Neuronal stem cell (in vitro differentiated cells): Measurements from ENCODE around the gene FBXW7.

Experiments used
- DNase-seq: peaks from one replicate; pipeline ENCODE4 v3.0.0-alpha.2; 2013; ENCODE audit warnings: low spot score
- H2AFZ ChIP-seq: one replicate; pipeline ENCODE4 v1.6.1; 2013; ENCODE audit warnings: mild to moderate bottlenecking, low read length, inconsistent platforms
- H2AK5ac ChIP-seq: 2 replicates; pipeline ENCODE4 v1.6.1; 2013; ENCODE audit warnings: low read depth, mild to moderate bottlenecking, inconsistent platforms, low read length, moderate library complexity, mixed read lengths
- H2BK120ac ChIP-seq: 2 replicates; pipeline ENCODE4 v1.6.1; 2013; ENCODE audit warnings: low read depth, mild to moderate bottlenecking, inconsistent platforms, low read length, moderate library complexity, mixed read lengths
- H2BK12ac ChIP-seq: one replicate; pipeline ENCODE4 v1.6.1; 2013; ENCODE audit warnings: low read length, inconsistent platforms
- H2BK15ac ChIP-seq: 2 replicates; pipeline ENCODE4 v1.6.1; 2013; ENCODE audit warnings: mild to moderate bottlenecking, low read length, inconsistent platforms, mixed read lengths
- H2BK5ac ChIP-seq: one replicate; pipeline ENCODE4 v1.6.1; 2013; ENCODE audit warnings: inconsistent platforms, mild to moderate bottlenecking, low read length, moderate library complexity
- H3K14ac ChIP-seq: one replicate; pipeline ENCODE4 v1.6.1; 2013; ENCODE audit warnings: low read length, inconsistent platforms
- H3K18ac ChIP-seq: 2 replicates; pipeline ENCODE4 v1.6.1; 2013; ENCODE audit warnings: low read length, inconsistent platforms
- H3K23ac ChIP-seq: 2 replicates; pipeline ENCODE4 v1.6.1; 2013; ENCODE audit warnings: low read depth, mild to moderate bottlenecking, mixed read lengths, low read length, inconsistent platforms; ENCODE audit not compliant: poor library complexity
- H3K27ac ChIP-seq: replicated peaks from 3 replicates; pipeline ENCODE4 v1.5.1; 2013; ENCODE audit warnings: low read length, inconsistent platforms
- H3K27me3 ChIP-seq, 3 experiments: 2 replicates each; pipeline ENCODE4 v1.6.1; 2013; ENCODE audit warnings: low read length in 3 of 3, mild to moderate bottlenecking in 2 of 3, inconsistent platforms in 1 of 3, low read depth in 1 of 3, mixed read lengths in 1 of 3, moderate library complexity in 1 of 3; ENCODE audit not compliant: control insufficient read depth in 3 of 3, insufficient read depth in 3 of 3
- H3K36me3 ChIP-seq, 2 donors: replicated peaks in 1 of 2; 2 replicates each; pipeline ENCODE4 v1.6.1; 2013; ENCODE audit warnings: low read length in 2 of 2; ENCODE audit not compliant: control insufficient read depth in 2 of 2, insufficient read depth in 2 of 2
- H3K4ac ChIP-seq: 2 replicates; pipeline ENCODE4 v1.6.1; 2013; ENCODE audit warnings: inconsistent platforms, mild to moderate bottlenecking, low read length, moderate library complexity
- H3K4me1 ChIP-seq, 2 donors: 1 replicate in 1 of 2; 2 replicates in 1 of 2; pipeline ENCODE4 v1.6.1; 2013; ENCODE audit warnings: low read length in 2 of 2, low read depth in 1 of 2; ENCODE audit not compliant: control insufficient read depth in 2 of 2, insufficient read depth in 1 of 2
- H3K4me2 ChIP-seq: one replicate; pipeline ENCODE4 v1.6.1; 2013; ENCODE audit warnings: mild to moderate bottlenecking, low read length, inconsistent platforms; ENCODE audit not compliant: insufficient read depth, poor library complexity, severe bottlenecking
- H3K4me3 ChIP-seq, 2 donors: 2 replicates each; pipeline ENCODE4 v1.5.1; 2013; ENCODE audit warnings: low read length in 2 of 2, mild to moderate bottlenecking in 2 of 2, inconsistent platforms in 1 of 2, moderate library complexity in 1 of 2
- H3K79me1 ChIP-seq: one replicate; pipeline ENCODE4 v1.6.1; 2013; ENCODE audit warnings: low read depth, mild to moderate bottlenecking, inconsistent platforms, low read length, moderate library complexity
- H3K9ac ChIP-seq: one replicate; pipeline ENCODE4 v1.6.1; 2013; ENCODE audit warnings: mild to moderate bottlenecking, low read depth, low read length, inconsistent platforms; ENCODE audit not compliant: poor library complexity
- H3K9me3 ChIP-seq, 2 donors: replicated peaks in 1 of 2; 2 replicates each; pipeline versions ENCODE3 to v1.6.1; 2013; ENCODE audit warnings: low read length in 2 of 2, mild to moderate bottlenecking in 2 of 2, inconsistent platforms in 1 of 2, low read depth in 1 of 2, mixed read lengths in 1 of 2, moderate library complexity in 1 of 2; ENCODE audit not compliant: control insufficient read depth in 2 of 2, insufficient read depth in 1 of 2
- H4K8ac ChIP-seq: one replicate; pipeline ENCODE4 v1.6.1; 2013; ENCODE audit warnings: low read depth, mild to moderate bottlenecking, inconsistent platforms, low read length, moderate library complexity
- H4K91ac ChIP-seq: one replicate; pipeline ENCODE4 v1.6.1; 2013; ENCODE audit warnings: low read length, low read depth, mild to moderate bottlenecking, inconsistent platforms; ENCODE audit not compliant: poor library complexity
- WGBS, 2 donors: extraction: QIAGEN DNeasy Blood & Tissue Kit; methylation state at CpG; one replicate each; pipeline ENCODE4 v1.1.7; 2013; ENCODE audit warnings: missing lambda C conversion rate in 2 of 2, mixed read lengths in 1 of 2; ENCODE audit not compliant: insufficient read length in 2 of 2, insufficient replicate concordance in 1 of 2; ENCODE audit errors: extremely low coverage in 2 of 2; 5-methylcytosine and 5-hydroxymethylcytosine counted together

Gene FBXW7

DNA sequence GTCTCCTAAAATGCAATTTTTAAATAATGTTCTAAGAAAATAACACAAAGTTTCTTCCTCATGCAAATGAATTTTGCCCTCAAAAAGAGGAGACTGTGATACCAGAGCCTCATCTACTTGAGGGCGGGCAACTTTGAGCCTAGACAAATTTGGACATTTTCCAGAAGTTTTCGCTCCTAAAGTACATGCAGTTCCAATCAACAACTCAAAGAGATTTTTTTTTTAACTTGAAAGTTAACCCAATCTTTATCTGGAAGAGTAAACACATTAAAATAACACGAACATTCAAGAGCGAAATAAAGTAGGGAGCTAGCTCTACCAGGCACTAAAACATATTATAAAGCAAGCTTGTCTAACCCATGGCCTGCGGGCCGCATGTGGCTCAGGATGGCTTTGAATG is 29.4 kb upstream of the FBXW7 start:
- no peak overlapping the region for H4K91ac ChIP-seq
- H3K27ac ChIP-seq: no peak overlapping the region
- no peak overlapping the region for H3K4me2 ChIP-seq
- DNase-seq: no peak
- no peak overlapping the region for H2BK12ac ChIP-seq
- H3K4me1 ChIP-seq: no peaks in the 10 kb centered on the region
- H4K8ac ChIP-seq: no peak overlapping the region
- no peak overlapping the region for H2BK15ac ChIP-seq
- H3K23ac ChIP-seq: no peak overlapping the region
- H3K4me3 ChIP-seq: no peak overlapping the region
- no peak overlapping the region for H3K9ac ChIP-seq
- no peak overlapping the region for H2BK5ac ChIP-seq
- no peak overlapping the region for H2BK120ac ChIP-seq
- no peak overlapping the region for H3K14ac ChIP-seq
- WGBS, 2 donors: no CpG with 5 or more reads among the region's 6 CpGs
- no peaks in the 10 kb centered on the region for H3K79me1 ChIP-seq
- no peak overlapping the region for H2AFZ ChIP-seq
- no peaks in the 10 kb centered on the region for H3K36me3 ChIP-seq
- H3K27me3 ChIP-seq: no peaks in the 10 kb centered on the region
- no peak overlapping the region for H2AK5ac ChIP-seq
- no peaks in the 10 kb centered on the region for H3K9me3 ChIP-seq
- no peak overlapping the region for H3K4ac ChIP-seq
- H3K18ac ChIP-seq: no peak overlapping the region

DNA sequence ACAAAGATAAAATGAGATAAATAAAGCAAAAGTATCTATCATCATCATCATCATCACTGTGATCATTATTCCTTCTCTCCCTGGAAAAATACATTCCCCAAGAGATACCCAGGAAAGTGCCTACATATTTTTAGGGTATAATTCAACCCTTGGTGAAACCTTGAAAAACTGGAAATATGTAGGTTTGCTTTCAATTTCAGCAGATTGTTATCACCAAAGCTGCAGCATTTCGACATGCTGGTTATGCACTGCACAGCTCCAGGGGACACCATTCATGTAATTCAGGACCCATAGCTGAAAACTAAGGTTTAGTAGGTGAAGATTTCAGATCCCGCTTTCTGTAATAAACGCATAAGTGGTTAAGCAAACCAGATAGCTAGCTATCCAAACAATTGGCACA is 28.4 kb upstream of the FBXW7 start:
- no peak overlapping the region for H3K4ac ChIP-seq
- H3K27ac ChIP-seq: no peak overlapping the region
- H3K4me2 ChIP-seq: no peak overlapping the region
- H3K9me3 ChIP-seq: no peaks in the 10 kb centered on the region
- H2AK5ac ChIP-seq: no peak overlapping the region
- H3K36me3 ChIP-seq: no peaks in the 10 kb centered on the region
- H3K9ac ChIP-seq: no peak overlapping the region
- H4K91ac ChIP-seq: no peak overlapping the region
- no peak overlapping the region for H4K8ac ChIP-seq
- H3K79me1 ChIP-seq: no peaks in the 10 kb centered on the region
- H2BK12ac ChIP-seq: no peak overlapping the region
- H3K23ac ChIP-seq: no peak overlapping the region
- H3K4me1 ChIP-seq: no peaks in the 10 kb centered on the region
- no peak for DNase-seq
- H3K14ac ChIP-seq: no peak overlapping the region
- H2BK120ac ChIP-seq: no peak overlapping the region
- no peak overlapping the region for H2AFZ ChIP-seq
- H2BK5ac ChIP-seq: no peak overlapping the region
- no peaks in the 10 kb centered on the region for H3K27me3 ChIP-seq
- H3K18ac ChIP-seq: no peak overlapping the region
- WGBS, 2 donors: no CpG with 5 or more reads among the region's 3 CpGs
- no peak overlapping the region for H3K4me3 ChIP-seq
- no peak overlapping the region for H2BK15ac ChIP-seq

DNA sequence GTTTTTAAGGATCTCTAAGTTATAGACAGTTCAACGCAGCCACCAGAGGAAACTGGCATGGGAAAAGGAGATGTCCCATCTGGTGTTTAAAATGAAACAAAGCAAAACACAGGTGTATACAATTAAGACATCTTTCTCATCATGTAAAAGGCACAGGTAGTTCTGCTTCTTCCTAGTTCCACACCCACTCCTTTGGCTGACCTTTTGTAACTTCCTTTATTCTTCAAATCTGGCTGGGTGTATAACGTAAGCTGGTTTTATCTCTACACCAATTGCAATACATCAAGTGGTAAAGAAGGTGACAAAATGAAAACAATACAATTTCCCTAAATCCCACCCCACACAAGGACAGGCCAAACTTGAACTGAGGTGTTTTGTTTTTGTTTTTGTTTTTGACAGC is 27.3 kb upstream of the FBXW7 start:
- Histone ChIP-seq H3K9me3 (no peaks in the 10 kb centered on the region), H3K27me3 (no peaks in the 10 kb centered on the region), H3K9ac (no peak overlapping the region), H3K4me3 (no peak overlapping the region), H3K27ac (no peak overlapping the region), H2BK15ac (no peak overlapping the region), H3K4me2 (no peak overlapping the region), H3K79me1 (no peaks in the 10 kb centered on the region), H3K4me1 (no peaks in the 10 kb centered on the region), H4K8ac (no peak overlapping the region), H2AK5ac (no peak overlapping the region), H2BK120ac (no peak overlapping the region), H3K14ac (no peak overlapping the region), H4K91ac (no peak overlapping the region), H3K4ac (no peak overlapping the region), H3K23ac (no peak overlapping the region), H2AFZ (no peak overlapping the region), H2BK12ac (no peak overlapping the region), H3K18ac (no peak overlapping the region), H2BK5ac (no peak overlapping the region), H3K36me3 (no peaks in the 10 kb centered on the region)
- WGBS, 2 donors: no CpG with 5 or more reads among the region's 2 CpGs
- no peak for DNase-seq

DNA sequence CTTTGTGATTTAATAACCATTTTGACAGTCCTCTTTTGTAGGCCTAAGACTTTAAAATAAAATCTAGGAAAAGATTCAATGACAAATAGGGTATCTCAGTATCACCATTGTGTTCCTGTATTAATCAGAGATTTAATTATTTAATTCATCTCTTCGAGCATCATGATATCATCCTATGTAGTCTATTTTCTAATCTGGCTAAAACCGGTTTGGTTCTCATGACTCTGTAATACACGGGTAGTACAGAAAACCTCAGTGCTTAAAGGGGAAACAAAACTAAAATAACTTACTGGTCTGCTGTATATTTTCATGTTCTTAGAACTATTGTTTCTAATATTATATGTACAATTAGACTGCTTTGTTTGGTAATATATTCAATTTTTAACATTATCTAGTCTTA is 23.7 kb upstream of the FBXW7 start:
- Histone ChIP-seq H3K9ac (no peak overlapping the region), H3K4me2 (no peak overlapping the region), H3K14ac (no peak overlapping the region), H3K36me3 (no peaks in the 10 kb centered on the region), H4K8ac (no peak overlapping the region), H2BK120ac (no peak overlapping the region), H2BK12ac (no peak overlapping the region), H3K18ac (no peak overlapping the region), H2AK5ac (no peak overlapping the region), H3K27me3 (no peaks in the 10 kb centered on the region), H3K4me3 (no peak overlapping the region), H4K91ac (no peak overlapping the region), H2AFZ (no peak overlapping the region), H3K4me1 (no peaks in the 10 kb centered on the region), H3K79me1 (no peaks in the 10 kb centered on the region), H3K23ac (no peak overlapping the region), H2BK5ac (no peak overlapping the region), H2BK15ac (no peak overlapping the region), H3K4ac (no peak overlapping the region), H3K27ac (no peak overlapping the region), H3K9me3 (no peaks in the 10 kb centered on the region)
- no CpG with 5 or more reads among the region's 3 CpGs for WGBS, 2 donors
- DNase-seq: no peak
